Measurements from ENCODE around the gene UBL7.

The UBL7 gene

DNA sequence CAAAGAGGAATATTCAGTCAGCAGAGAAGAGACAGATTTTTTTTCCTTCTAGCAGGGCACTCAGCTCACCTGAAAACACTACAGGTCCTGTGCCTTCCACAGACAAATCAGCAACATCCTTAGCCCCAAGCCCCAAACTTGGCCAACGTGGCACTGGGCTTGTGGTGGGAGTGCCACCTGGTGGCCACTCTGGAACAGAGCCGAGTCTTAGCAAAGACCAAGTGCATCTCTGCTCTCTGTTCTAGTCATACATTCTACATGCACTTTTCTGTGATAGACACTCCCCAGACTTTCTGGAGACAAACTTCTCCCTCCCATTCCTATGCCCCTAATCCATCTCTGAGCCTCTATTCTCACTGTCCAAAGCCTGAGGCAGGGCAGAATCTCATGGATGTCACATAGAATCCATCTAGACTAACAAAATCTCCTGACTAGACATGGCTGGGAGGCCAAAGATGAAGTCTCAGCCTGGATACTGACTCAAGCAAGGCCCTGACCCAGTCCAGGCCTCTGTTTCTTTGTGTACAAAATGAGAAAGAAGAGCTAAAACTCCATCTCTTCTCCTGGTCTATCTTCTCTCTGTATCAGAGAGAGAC is 22.1 kb downstream of the UBL7 start:
- peak; percentile 77 for DNase-seq

DNA sequence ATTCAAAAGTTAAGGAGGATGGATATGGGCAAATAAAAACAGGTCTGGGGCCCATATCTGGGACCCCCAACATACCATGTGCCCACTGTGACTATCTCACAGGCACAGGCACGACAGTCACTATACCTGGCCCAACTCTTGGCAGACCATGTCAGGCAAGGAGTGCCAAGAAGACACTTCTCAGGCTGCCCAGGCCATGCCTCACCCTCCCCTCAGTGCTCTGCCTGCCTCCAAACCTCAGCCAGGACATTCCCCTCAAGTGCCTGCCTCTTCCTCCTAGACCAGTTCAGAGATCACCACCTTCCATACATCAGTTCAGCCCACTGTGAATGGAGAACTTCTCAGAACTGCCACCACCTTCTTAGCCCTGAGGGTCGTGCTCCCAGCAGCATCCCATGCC is 22.8 kb downstream of the UBL7 start:
- DNase-seq = no peak

DNA sequence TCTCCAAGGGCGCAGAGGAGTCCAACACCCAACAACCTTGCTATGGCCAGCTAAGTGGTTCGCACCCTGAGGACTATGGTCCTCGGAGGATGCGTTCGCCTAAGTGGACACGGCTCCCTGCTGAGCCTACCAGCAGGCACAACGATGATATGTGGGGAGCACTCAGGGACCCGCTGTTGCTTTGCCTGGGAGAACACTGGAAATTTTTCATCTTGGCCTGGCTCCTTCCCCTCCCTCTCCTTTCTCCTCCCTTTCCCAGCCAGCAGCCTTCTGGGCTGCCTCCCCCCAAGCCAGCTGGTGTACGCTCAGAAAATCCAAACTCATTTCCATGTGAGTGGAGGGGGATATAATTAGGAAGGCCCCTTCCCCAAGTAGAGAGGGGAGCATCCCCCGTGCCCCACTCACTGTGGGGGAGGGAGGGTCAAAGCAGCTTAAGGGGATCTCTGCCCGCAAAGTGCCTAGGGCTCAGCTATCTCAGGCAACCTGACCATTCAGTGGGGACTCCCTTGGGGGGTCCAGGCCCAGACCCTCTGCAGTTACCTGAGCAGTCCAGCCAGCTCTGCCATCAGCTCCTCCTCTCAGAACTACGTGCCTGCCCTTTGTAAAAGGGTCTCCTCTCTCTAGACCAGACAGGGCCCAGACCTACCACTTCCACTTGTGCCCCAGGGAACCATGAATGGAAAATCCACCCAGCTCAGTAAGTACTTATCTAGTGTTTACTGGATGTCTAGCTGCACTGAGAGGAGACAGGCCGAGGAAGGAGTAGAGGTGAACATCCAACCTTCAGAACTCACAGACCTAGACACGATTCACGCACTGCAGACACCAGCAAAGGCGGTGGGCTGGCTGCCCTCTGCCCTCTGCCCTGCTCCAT is 26.5 kb downstream of the UBL7 start:
- no peak for DNase-seq

DNA sequence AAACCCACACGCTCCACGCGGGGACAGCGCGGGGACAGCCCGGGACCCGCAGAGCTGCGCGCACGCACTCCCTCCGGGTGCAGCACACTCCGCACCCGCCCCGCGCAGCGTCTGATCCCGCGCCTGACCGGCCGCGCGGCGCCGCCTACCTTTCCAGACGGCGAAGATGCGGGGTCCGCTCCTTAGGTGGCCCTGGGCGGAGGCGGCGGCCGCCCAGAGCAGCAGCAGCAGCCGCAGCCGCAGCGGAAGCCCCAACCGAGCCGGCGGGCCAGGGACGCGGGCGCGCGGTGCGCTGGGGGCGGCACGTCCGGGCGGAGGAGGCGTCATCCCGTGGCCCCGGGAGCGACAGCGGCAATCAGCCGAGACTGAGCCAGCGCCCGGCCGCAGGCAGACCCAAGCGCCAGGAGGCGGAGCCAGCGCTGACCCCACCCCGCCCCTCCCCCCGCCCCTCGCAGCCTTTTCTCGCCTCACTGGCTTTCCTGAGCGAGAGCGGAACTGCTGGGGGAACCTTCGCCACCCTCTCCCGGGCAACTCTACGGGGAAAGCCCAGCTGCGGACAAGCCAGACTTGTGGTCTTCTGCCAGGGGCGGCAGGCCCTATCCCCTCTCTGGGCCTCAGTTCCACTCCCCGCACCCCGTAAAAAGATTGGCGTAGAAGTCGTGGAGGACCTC is 27.2 kb downstream of the UBL7 start, which contains the start of gene SEMA7A:
SEMA7A (minus strand) TSS at position 367 of the 671 bp plus-strand sequence; CDS start at position 327, 40 bp downstream.
- peak; percentile 87 for DNase-seq

DNA sequence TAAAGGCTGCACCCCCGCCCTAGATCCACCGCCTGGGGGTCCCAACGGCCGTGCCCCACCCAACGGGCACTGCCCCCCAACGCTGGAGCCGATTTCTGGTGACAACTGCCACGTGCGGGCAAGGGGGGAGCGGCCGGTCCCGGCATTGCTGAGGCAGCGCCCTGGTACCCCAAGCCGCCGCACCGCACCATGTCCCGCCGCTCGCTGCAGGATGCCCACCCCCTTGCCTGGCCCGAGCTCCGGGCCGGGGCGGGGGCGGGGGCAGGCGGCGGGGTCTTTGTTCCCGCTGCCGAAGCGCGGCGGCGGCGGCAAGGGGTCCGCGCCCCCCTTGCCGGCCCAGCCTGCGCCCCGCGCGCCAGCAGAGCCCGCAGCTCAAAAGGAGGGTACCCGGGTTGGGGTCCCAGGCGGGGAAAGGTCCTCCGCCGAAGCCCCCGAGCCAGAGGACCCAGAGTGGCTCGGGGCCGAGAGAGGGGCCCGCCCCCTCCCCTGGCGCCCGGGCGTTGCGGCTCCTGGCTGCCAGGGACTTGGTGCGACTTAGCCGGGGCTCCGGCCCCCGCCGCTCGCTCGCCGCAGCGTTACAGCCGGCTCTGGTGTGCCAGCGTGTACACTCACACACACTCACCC is 27.9 kb downstream of the UBL7 start:
- no peak for DNase-seq

DNA sequence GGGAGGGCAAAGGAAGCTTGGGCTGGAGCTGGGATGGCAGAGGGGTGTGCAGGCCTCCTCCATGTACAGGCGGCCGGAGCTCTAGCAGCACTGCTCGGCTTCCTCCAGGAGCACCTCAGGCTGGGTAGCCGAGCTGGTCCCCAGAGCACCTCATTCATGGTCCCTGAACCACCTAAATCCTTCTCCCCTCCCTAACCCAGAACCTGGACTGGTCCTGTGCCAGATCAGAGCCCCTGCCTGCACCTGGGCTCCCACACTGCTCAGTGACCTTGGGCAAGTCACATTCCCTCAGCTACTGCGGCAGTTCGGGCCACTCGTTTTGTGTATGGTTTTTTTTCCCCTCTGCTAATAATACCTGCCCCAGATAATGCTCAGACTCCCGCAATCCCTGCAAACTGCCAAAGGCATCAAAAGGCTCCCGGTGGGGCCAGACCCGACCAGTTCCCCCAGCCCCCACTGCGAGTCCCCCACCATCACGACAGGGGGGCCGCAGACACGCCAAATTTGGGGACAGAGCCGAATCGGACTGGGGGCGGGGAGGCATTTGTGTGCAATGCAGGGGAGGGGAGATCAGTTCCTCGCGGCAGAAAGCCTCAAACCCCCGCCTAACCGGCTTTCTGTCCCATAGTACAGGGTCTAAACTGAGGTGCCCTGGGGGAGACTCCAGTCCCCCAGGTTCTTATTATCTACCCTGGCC is 28.5 kb downstream of the UBL7 start:
- DNase-seq = no peak

DNA sequence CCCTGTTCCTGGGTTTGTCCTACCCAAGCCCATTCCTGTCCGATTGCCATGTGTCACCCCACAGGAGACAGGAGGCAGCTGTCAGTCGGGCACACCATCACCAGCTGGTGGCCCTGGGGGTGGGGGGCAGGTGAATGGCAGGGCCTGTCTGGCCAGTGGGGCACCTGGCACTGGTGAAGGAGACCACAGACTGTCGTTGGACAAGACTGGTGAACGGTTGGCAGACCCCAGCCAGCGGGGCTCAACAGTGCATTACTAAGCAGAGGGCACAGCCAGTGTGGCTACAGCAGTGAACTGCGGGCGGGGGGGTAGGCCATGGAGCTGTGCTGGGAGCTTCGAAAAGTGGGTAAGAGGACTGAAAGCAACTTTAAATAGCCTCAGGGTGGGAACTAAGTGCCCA is 29.3 kb downstream of the UBL7 start:
- peak; percentile 16 for DNase-seq

DNA sequence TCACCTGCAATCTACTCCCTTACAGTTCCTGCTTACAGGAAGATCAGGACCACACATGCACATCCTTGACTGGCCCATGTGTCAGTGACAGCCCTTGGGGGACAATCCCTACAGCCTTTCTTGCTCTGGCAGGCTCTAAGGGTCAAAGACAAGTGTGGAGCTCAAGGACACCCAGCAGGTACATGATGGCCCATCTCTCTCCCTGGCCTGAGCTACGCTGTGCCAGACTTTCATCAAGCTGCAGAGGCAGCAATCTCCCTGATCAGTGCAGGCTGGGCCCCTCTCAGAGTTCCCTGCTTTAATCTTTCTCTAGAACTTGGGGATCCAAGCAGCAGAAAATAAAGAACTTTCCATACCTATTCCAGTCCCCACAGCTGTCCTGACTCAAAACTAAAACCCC is 29.8 kb downstream of the UBL7 start:
- DNase-seq = no peak

DNA sequence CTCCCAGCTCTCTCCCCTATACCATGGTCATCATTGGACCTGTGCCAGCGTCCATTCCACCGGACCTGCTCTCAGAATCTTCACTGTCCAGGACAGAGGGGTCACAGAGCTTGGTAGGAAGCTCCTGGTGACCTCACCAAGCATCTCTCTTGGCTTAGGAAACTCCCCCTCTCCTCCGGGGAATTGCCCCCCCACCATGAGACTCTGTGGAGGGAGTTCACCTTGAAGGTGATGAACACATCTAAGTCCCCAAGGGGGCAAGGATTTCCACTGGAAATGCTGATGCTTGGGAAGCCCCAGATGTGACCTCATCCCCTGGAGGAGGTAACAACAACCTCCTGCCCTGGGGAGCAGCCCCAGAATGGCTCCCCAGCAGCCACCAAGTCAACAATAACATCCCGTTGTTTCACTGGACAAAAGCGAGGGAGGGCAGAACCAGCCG is 30.4 kb downstream of the UBL7 start:
- peak; percentile 11 for DNase-seq

DNA sequence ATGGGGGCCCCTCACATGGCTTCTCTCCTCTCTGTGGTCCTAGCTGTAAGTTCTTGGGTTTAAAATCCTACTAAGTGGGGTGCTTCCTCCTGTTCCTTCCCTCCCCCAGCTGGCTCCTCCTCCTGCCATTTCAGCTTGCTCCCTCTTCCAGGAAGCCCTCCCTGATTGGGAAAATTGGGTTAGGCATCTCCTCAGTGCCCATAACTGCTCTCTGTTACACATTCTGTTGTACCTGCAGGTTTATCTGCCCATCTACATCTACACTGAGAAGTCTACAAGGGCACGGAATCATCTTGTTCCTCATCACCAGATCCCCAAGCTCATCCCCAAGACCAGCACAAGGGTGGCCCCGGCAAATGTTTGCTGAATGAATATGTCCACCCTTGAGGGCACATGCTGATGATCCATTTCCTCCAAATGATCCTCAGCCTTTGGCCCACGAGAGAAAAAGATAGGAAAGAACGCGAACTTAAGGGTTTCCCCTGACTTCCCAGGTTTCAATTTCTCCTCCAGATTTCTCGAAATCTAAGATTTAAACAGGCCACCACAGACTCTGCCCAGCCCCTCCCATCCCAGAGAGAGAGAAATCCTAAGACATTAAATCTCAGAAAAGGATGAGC is 31.1 kb downstream of the UBL7 start:
- no peak for DNase-seq

DNA sequence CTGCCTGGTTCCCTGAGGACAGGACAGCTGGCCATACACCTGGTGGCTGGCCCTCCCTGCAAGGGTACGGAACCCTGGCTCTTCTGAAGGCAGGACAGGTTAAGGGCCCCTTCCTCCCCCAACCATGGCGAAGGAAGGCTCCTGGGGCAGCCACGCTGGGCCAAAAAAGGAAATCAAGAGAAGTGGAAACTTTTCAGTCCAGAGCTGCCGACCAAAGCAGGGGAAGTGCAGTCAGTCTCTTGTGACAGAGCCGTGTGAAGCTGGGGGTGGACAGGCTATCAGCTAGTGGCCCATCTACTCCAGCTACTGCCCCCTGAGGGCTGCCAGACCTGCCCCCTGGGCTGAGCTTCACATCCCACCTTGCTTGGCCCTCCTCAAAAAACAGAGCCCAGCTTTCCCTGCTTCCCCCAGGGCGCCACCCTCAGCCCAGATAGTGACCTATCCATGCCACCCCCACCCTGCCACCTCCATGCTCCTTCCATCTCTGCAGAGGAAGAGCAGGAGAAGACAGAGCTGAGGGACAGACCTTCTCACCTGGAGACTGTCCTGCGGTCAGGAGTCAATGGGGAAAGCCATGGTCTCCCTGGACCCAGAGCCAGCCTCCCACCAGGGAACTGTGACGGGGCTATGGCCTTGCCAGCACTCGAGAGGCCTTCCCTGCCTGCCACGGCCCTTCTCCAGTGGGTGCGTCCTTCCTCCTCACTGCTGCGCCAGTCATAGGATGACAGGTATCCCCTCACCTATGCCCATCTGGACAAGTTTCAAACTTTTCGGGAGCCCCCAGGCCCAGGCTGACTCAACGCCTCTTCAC is 31.8 kb downstream of the UBL7 start:
- no peak for DNase-seq

DNA sequence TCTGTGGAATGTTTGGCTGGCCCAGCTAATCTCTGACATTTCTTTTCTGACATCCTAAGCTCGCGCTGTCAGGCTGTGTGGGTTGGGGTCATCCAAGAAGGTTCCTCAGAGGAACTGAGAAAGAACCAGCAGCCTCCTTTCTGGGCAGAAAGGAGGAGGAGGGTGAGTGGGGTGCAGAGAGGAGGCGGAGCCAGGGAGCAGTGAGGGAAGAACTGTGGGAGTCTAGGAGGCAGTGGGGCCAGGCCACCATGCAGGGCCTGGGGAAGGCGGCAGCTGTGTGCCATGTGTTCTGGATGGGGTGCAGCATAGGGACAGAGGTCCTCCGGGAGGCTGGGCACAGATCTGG is 32.5 kb downstream of the UBL7 start:
- DNase-seq = no peak

DNA sequence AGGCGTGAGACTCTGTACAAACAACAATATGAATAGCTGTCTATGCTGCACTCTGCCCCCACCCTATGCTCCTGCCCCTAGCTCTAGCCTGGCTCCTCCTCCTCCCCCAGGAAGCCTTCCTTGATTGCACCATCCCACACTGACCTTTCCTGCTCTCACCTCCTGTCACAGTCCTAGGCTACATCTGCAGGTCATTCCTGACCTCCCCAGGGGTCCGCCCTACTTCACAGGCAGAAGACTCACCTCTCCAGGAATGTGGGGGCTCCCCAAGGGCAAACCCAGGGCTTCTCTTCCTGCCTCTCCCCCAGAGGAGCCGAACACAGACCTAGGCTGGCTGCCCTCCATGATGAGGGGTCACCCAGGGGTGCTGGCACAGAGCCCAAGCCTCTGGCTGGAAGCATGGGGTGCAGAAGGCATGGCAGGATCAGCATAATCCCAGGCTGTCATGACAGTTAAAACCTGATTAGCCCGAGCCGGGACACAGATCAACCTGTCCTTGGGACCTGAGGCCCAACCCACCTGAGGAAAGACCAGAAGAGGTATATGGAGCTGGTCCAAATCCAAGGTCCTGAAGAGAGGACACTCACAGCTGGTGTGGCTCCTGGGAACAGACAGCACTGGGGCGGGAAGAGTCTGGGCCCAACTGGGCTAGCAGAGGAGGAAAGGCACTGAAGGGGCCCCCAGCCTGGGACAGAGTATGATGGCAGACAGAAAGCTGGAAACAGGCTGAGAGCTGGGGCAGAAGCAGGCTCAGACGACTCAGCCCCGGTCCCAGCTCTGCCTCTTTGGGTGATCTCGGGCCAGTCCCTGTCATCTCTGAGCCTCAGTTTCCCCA is 33.1 kb downstream of the UBL7 start:
- no peak for DNase-seq

DNA sequence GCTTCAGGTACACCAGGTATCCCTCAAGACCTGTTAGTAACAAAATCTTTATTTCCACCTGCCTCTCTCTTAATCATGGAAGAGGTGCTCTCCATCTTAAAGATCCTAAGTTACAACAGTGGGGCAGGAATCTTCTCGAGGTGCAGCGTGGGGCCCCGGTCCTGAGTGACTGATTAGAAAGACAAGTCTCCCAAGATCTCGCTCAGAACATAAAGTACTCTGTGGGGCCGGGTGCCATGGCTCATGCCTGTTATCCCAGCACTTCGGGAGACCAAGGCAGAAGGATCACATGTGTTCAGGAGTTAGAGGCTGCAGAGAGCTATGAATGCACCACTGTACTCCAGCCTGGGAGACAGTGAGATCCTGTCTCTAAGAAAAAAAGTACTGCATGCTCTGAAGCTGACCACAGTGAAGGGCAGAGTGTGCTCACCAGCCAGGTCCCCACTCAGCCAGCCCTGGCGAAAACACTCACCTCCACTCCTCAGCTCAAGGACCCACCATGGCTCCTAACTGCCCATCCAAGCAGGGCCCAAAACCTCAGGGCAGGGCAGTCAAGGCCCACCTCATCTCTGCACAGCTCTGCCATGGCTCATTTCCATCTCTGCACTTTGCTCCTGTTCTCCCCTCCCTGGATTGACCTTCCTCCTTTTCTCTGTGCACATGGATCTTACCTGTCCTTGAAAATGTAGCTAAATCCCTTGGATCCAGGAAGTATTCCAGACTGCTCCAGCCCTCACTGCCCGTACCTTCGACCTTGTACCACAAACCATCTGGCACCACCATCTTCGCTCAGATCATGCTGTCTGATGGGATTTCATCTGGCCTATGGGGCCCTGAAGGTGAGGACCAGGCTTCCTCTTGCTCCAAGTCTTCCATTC is 34.3 kb downstream of the UBL7 start:
- no peak for DNase-seq

DNA sequence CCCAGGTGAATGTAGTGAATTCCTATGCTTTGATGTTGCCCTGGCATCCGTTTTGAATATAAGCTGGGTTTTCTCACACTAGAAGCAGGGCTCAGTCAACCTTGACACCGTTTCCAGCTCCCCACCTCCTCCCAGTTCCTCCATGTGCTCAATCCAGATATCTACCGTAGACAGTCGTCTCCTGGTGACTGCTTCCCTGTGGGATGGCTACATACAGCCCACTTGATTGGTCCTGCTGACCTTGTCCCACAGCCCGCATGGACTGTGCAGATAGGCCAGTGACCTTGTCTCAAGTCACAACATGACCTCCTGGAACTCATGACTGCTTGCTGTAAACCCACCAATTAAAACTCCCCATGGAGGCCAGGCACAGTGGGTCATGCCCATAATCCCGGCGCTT is 35.3 kb downstream of the UBL7 start:
- DNase-seq = no peak

DNA sequence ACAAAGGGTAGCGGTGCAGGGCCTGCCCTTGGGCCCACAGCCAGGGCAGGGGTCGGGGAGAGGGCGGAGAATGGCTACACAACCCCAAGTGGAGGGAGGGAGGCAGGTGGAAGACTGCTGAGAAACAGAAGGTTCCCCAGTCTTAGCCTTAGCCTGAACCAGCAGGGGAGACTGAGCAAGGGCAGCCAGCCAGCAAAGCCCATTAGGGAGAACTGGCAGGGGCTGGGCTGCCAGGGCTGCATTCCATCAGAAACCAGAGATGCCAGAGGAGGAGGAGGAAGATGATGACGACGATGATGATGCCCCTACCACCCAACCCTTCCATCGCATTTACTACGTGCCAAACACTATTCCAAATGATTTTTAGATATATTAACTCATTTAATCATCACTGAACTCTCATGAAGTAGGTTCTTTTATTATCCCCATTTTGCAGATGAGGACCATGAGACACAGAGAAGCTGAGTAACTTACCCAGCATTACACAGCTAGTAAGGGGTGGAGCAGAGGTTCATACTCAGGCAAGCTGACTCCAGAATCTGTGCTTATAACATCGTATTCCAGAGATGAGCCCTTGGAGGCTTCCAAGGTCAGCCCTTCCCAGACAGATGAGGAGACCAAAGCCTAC is 35.9 kb downstream of the UBL7 start:
- DNase-seq = no peak

DNA sequence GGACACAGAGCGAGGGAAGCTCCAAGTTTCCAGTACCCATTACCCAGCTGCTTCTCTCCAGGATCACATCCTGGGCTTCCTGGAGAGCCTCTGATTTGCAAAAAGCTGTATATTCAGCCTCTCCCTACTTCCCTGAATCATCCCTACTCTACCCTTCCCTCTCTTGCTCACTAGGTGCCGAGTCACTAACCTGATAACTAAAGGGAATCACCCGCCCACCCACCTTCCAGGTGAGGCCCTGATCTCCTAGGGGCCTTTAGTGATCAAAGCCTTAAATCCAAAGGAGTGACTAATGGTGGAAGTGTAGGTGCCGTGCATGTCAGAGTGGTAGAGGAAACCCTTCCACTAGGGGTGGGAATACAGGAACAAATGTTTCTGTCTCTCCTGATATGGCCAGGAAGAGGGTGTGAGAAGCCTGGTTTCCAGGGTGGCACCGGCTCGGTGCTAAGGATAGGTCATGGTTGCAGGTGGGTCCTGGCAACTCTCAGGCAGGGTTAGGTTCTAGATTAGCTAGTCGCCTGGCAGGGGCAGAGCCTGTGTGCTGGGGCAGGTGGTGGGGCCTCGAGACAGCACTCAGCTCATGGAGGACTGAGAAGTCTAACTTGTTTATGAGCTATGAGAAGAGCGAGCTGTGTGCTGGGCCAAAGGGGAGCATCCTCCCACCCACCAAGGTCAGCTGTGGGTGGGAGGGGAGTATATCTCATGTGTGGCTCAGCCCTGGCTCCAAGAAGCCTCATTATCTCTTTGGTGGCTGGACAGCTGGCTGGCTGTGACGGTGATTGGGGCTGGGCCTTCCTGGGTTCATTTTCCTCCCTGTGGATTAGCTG is 37.3 kb downstream of the UBL7 start:
- no peak for DNase-seq

Data from CD4-positive, alpha-beta T cell treated with Interferon gamma for 1 hour (primary cell).